Upper lobe of left lung (tissue), 6 donors: Measurements from ENCODE around the gene TNXB. TPM values are rescaled to one million over a fixed set of nuclear protein-coding genes. Genes with fewer than 3 reads are reported as not detected.

Source experiments
- ATAC-seq, 2 donors: fragments of 200-7000 bp; cut with Tn5 transposase; one replicate each; pipeline ENCODE4 v1.9.1; 2022; ENCODE audit warnings: mild to moderate bottlenecking in 2 of 2, moderate library complexity in 2 of 2; ENCODE audit not compliant: low FRiP score in 2 of 2
- DNase-seq, 2 donors: peaks; one replicate each; pipeline ENCODE4 v3.0.0-alpha.2; 2019 to 2020
- H3K27ac ChIP-seq, 4 donors: fragments of 200-600 bp; sonication (generic); one replicate each; pipeline ENCODE4 v1.5.1; 2016 to 2019
- H3K27me3 ChIP-seq, 4 donors: fragments of 200-600 bp; sonication (generic); one replicate each; pipeline ENCODE4 v1.5.1; 2017 to 2019
- H3K36me3 ChIP-seq, 4 donors: fragments of 200-600 bp; sonication (generic); one replicate each; pipeline ENCODE4 v1.5.1; 2016 to 2019
- H3K4me1 ChIP-seq, 4 donors: fragments of 200-600 bp; sonication (generic); one replicate each; pipeline ENCODE4 v1.5.1; 2018 to 2019
- H3K4me3 ChIP-seq, 4 donors: fragments of 200-600 bp; sonication (generic); one replicate each; pipeline ENCODE4 v1.5.1; 2017 to 2019; ENCODE audit warnings: mild to moderate bottlenecking in 2 of 4, moderate library complexity in 1 of 4
- H3K9me3 ChIP-seq, 4 donors: fragments of 200-600 bp; sonication (generic); one replicate each; pipeline ENCODE4 v1.5.1; 2018 to 2019
- EP300 ChIP-seq, 4 donors: sonication (generic); formaldehyde crosslinking; IDR thresholded peaks; one replicate each; pipeline ENCODE4 v1.5.1; 2017; ENCODE audit warnings: antibody characterized with exemption in 4 of 4, control low read depth in 2 of 4
- POLR2A ChIP-seq, 4 donors: fragments of 450-650 bp; IDR thresholded peaks; one replicate each; pipeline ENCODE4 v1.5.1; 2016 to 2017; ENCODE audit warnings: antibody characterized with exemption in 4 of 4, mild to moderate bottlenecking in 2 of 4
- POLR2AphosphoS5 ChIP-seq, 2 donors: sonication (generic); formaldehyde crosslinking; IDR thresholded peaks; one replicate each; pipeline ENCODE4 v1.5.1; 2017; ENCODE audit warnings: antibody characterized with exemption in 2 of 2
- WGBS, 2 donors: methylation state at CpG; one replicate each; pipeline ENCODE4 v1.1.5; 2017 to 2018; 5-methylcytosine and 5-hydroxymethylcytosine counted together
- total RNA-seq, 6 donors: library from RNA; depleted of rRNA in 4 of 6; stranded (reverse); fragments of >200 nt in 4 of 6; gene quantifications; one replicate each; pipeline versions ENCODE4 v1.1.0 to v1.2.1, GENCODE V29; 2016 to 2021
- TF ChIP-seq, protein P1 (sequence below), 6 experiments: fragments of 450-650 bp in 4 of 6; fragments of 200-600 bp in 2 of 6; sonication (generic) in 2 of 6; IDR thresholded peaks; one replicate each; pipeline ENCODE4 v1.5.1; 2016 to 2019; ENCODE audit warnings: antibody characterized with exemption in 6 of 6
- donor health status: DM: no; HTN: no; CAD: no; lungs with moderate emphysema.
- donor health status: DM: no; HTN: yes; CAD: no; lungs with severe emphysema.

The TNXB gene
- total RNA-seq, 6 donors from 2014 or later, result 58.1 to 206 (median 151) TPM

DNA sequence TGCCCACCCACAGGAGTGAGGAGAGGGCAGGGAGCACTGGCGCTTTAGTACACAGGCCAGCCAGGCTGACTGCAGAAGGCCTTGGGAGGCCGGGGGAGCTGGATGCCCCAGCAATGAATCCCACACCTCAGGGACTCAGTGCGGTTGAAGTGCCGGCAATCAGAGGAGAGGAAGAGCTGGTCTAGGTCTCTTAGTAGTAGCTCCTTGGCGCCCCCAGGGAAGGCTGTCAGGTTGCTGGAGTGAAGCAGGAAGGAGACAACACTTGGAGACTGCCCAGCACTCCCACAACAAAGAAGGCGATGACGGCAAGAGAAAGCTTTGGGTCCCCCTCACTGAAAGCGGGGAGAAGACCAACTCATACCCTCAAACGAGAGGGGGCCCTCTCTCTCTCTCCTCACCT is 8.3 kb upstream of the TNXB start:
- ATAC-seq (no peak), DNase-seq (no peak)
- H3K9me3 ChIP-seq, result no peaks in the 10 kb centered on the region
- peaks cover 41 to 58% (median 53%) of the 10 kb centered on the region in 4 donors for H3K4me1 ChIP-seq
- peak overlapping the region; percentile 56 to 86 (median 72) for H3K27ac ChIP-seq
- 82 to 84% methylated on average over 7 to 9 of the region's 9 CpGs for WGBS, 2 donors
- peaks cover 0 to 1% (median 0%) of the 10 kb centered on the region in 4 donors for H3K27me3 ChIP-seq
- H3K36me3 ChIP-seq, result peaks cover 36 to 71% (median 67%) of the 10 kb centered on the region in 4 donors
- no peak overlapping the region for H3K4me3 ChIP-seq
- no peak for TF ChIP-seq POLR2A (IDR thresholded peaks at IDR 0.05)

DNA sequence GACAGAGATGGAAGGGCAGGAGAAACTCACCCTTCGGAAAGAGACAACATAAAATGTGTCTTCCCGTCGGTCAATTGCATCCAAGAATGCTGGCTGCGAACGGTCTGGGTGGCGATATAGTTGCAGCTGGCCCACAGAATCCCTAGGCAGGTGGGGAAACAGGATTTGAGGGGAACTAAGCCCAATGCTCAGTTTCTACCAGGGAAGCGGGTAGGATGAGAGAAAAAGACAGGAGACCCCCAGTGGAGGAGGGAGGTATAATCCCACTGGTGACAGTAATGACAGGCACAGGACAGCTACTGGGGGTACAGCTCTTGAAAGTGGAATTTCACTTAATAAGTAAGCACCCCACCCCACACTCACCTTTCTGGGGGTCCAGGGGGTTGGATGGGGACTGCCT is 7.5 kb upstream of the TNXB start:
- ATAC-seq, result no peak
- WGBS, 2 donors, result 88 to 95% methylated on average over 7 of the region's 7 CpGs

DNA sequence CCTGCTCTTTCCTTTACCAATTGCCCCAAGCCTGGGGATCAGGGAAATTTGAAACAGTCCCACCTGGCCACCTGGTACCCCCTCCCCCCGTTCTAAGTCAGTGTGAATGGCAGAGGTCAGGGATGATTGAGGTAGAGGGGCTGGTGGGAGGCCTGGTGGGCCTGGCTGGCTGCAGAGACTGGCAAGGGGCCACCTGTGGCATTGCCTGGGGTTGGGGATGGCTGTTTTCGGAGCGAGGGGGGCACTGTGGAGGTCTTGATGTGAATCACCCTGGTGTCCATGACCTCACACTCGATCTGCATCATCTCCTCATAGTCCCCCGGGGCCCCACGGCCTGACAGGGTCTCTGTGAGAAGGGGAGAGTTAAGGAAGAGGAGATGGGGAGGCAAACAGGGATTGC is 6.5 kb upstream of the TNXB start:
- Histone ChIP-seq H3K36me3 (peaks cover 27 to 53% (median 49%) of the 10 kb centered on the region in 4 donors), H3K4me3 (no peak overlapping the region), H3K9me3 (no peaks in the 10 kb centered on the region), H3K4me1 (peaks cover 46 to 75% (median 72%) of the 10 kb centered on the region in 4 donors), H3K27me3 (peaks cover 0 to 1% (median 0%) of the 10 kb centered on the region in 4 donors), H3K27ac (peak overlapping the region; percentile 22 to 86 (median 82))
- no peak for ATAC-seq
- no peak for DNase-seq
- WGBS, 2 donors, result 84 to 88% methylated on average over 6 of the region's 6 CpGs
- TF ChIP-seq EP300 (IDR thresholded peaks at IDR 0.05) (no peak), POLR2A (IDR thresholded peaks at IDR 0.05) (no peak), POLR2AphosphoS5 (IDR thresholded peaks at IDR 0.05) (no peak)
- TF ChIP-seq, protein P1, sequence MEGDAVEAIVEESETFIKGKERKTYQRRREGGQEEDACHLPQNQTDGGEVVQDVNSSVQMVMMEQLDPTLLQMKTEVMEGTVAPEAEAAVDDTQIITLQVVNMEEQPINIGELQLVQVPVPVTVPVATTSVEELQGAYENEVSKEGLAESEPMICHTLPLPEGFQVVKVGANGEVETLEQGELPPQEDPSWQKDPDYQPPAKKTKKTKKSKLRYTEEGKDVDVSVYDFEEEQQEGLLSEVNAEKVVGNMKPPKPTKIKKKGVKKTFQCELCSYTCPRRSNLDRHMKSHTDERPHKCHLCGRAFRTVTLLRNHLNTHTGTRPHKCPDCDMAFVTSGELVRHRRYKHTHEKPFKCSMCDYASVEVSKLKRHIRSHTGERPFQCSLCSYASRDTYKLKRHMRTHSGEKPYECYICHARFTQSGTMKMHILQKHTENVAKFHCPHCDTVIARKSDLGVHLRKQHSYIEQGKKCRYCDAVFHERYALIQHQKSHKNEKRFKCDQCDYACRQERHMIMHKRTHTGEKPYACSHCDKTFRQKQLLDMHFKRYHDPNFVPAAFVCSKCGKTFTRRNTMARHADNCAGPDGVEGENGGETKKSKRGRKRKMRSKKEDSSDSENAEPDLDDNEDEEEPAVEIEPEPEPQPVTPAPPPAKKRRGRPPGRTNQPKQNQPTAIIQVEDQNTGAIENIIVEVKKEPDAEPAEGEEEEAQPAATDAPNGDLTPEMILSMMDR (IDR thresholded peaks at IDR 0.05), result no peak

More for the DNA sequence above, 7.5 kb upstream of the TNXB start:
- Histone ChIP-seq H3K27me3 (peaks cover 0 to 1% (median 0%) of the 10 kb centered on the region in 4 donors), H3K36me3 (peaks cover 36 to 63% (median 60%) of the 10 kb centered on the region in 4 donors), H3K4me1 (peaks cover 41 to 65% (median 61%) of the 10 kb centered on the region in 4 donors), H3K9me3 (no peaks in the 10 kb centered on the region), H3K27ac (peak overlapping the region; percentile 56 to 86 (median 72)), H3K4me3 (no peak overlapping the region)
- DNase-seq, result no peak
- no peak for TF ChIP-seq POLR2A (IDR thresholded peaks at IDR 0.05)
- TF ChIP-seq, protein P1 (IDR thresholded peaks at IDR 0.05), result peak in 5 of 6 experiments; percentile 28 to 49 (median 37)

DNA sequence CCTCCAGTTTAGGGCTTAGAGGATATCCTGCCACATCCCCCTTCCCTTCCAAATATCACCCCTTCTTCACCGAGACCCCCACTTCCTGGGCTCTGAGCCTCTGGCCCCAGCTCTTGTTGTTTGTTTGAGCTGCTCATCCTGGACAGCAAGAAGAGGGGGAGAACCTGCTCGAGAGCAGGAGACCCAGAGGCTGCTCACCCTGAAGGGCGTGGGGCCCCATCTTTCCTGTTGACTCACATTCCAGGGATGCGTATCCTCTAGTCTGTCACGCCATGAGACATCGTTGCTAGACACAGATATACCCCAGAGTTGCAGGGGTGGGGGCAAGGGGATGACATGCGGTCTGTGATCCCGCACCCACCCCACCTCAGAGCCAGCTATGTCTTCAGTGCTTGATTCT is 5.7 kb upstream of the TNXB start:
- Histone ChIP-seq H3K36me3 (peaks cover 24 to 45% (median 41%) of the 10 kb centered on the region in 4 donors), H3K27ac (peak overlapping the region; percentile 79 to 86 (median 84)), H3K4me1 (peaks cover 53 to 81% (median 78%) of the 10 kb centered on the region in 4 donors), H3K4me3 (no peak overlapping the region), H3K27me3 (peaks cover 0 to 1% (median 0%) of the 10 kb centered on the region in 4 donors), H3K9me3 (no peaks in the 10 kb centered on the region)
- WGBS, 2 donors, result 57 to 62% methylated on average over 7 to 8 of the region's 8 CpGs
- ATAC-seq (peak in 1 of 2 donors; percentile 60), DNase-seq (no peak)
- TF ChIP-seq EP300 (IDR thresholded peaks at IDR 0.05), result peak in 2 of 4 donors; percentile 4 to 87
- TF ChIP-seq, protein P1 (IDR thresholded peaks at IDR 0.05), result no peak

DNA sequence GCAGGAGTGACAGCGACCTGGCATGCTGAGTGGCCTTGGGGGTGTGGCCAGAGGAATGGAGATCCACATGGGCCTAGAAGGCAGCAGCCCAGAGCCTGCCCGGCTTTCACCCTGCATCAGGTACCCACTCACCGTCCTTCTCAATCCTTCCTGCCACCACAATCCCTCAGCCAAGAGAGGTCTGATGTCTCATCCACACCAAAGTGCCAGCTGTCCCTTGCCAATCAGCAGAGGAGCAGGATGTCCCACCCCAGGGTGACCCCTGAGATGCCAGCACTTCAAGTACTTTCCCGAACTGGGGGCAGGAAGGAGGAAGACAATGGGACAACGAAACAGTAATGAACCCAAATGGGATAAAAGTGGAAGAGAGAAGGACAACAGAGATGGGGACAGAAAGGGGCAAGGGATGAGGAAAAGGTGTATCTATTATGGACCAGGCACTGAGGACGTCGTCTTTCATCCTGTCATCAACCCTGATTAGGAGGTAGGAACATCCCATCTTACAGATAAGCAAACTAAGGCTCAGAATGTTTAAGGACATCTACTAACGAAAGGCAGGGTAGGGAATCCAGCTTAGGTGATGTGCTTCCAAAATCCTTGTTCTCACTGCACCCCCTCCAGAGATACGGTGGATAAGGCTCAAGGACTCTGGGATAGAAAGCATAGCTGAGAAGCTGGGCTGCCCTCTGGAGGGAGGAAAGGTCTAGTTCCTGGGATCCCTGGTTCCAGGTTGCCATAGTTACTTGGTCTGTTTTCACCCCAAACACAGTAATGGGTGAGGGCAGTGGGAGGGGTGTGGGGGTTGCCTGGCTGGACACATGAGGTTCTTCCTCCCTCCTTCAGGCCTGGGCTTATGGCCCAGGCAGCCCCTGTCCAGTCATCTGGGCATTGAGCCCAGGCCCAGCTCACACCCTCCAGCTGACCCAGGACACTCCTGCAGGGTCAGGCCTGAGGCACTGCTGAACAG is 4.5 kb upstream of the TNXB start:
- H3K4me1 ChIP-seq, result peaks cover 53 to 82% (median 74%) of the 10 kb centered on the region in 4 donors
- H3K27ac ChIP-seq, result peak overlapping the region; percentile 79 to 86 (median 84)
- no peaks in the 10 kb centered on the region for H3K9me3 ChIP-seq
- H3K27me3 ChIP-seq, result peaks cover 0 to 1% (median 0%) of the 10 kb centered on the region in 4 donors
- ATAC-seq (peak; percentile 72 to 81), DNase-seq (peak; percentile 40 to 61)
- peaks cover 24 to 40% (median 34%) of the 10 kb centered on the region in 4 donors for H3K36me3 ChIP-seq
- no peak overlapping the region for H3K4me3 ChIP-seq
- WGBS, 2 donors, result 60 to 69% methylated on average over 8 to 9 of the region's 9 CpGs
- TF ChIP-seq, protein P1 (IDR thresholded peaks at IDR 0.05), result peak in 3 of 6 experiments; percentile 7 to 40 (median 12)
- TF ChIP-seq EP300 (IDR thresholded peaks at IDR 0.05) (peak in 2 of 4 donors; percentile 53 to 61), POLR2A (IDR thresholded peaks at IDR 0.05) (peak in 1 of 4 donors; percentile 14), POLR2AphosphoS5 (IDR thresholded peaks at IDR 0.05) (peak; percentile 69 to 79)
